GM06990 (cell line): ENCODE measurements around the gene TRPM3.

Experiments
- DNase-seq: peaks from one replicate; pipeline ENCODE4 v3.0.0-alpha.2; 2011; ENCODE audit not compliant: insufficient read length; ENCODE audit errors: extremely low read depth
- H3K27me3 ChIP-seq: replicated peaks from 2 replicates; pipeline ENCODE4 v1.6.0; 2011; ENCODE audit warnings: low read length; ENCODE audit not compliant: control insufficient read depth, insufficient read depth
- H3K36me3 ChIP-seq: 2 replicates; pipeline ENCODE4 v1.5.1; 2011; ENCODE audit warnings: low read length; ENCODE audit not compliant: control insufficient read depth, insufficient read depth
- H3K4me3 ChIP-seq: replicated peaks from 2 replicates; pipeline ENCODE4 v1.5.1; 2011; ENCODE audit warnings: low read depth, mild to moderate bottlenecking, control low read depth, low read length
- CTCF ChIP-seq: IDR thresholded peaks from 2 replicates; pipeline ENCODE4 v1.5.1; 2011; ENCODE audit warnings: low read length, control low read depth, mild to moderate bottlenecking, inconsistent platforms; ENCODE audit not compliant: insufficient read depth, poor library complexity, severe bottlenecking

TRPM3 gene

DNA sequence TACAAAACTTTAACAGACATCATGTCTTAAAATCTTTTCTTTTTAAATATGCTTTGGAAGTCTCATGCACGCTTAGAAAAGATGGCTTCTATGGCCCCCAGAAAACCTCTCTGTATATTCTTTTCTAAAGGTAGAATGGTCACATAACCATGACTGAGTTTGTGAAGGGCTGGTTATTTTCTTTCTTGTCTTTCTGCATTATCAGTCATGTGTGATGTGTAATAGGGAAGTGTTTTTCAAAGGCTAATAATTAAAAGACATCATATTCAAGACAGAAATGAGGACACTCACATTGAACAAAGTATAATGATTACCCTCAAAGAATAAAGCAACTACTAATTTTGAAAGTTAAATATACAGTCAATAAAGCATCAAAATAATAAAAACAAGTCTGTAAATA lies 253.4 kb downstream of the TRPM3 start:
- no peak for TF ChIP-seq CTCF
- Histone ChIP-seq H3K36me3 (no peaks in the 10 kb centered on the region), H3K27me3 (no peaks in the 10 kb centered on the region), H3K4me3 (no peak overlapping the region)
- DNase-seq: no peak

GRCh38 chr9:70865471-70865870 lies 255.9 kb downstream of the TRPM3 start:
- TF ChIP-seq CTCF: no peak

GRCh38 chr9:70861797-70862196 lies 259.6 kb downstream of the TRPM3 start:
- Histone ChIP-seq H3K4me3 (no peak overlapping the region), H3K36me3 (no peaks in the 10 kb centered on the region), H3K27me3 (no peaks in the 10 kb centered on the region)
- no peak for TF ChIP-seq CTCF
- no peak for DNase-seq

More at GRCh38 chr9:70865471-70865870, 255.9 kb downstream of the TRPM3 start:
- Histone ChIP-seq H3K36me3 (no peaks in the 10 kb centered on the region), H3K4me3 (no peak overlapping the region), H3K27me3 (no peaks in the 10 kb centered on the region)
- DNase-seq: no peak

DNA sequence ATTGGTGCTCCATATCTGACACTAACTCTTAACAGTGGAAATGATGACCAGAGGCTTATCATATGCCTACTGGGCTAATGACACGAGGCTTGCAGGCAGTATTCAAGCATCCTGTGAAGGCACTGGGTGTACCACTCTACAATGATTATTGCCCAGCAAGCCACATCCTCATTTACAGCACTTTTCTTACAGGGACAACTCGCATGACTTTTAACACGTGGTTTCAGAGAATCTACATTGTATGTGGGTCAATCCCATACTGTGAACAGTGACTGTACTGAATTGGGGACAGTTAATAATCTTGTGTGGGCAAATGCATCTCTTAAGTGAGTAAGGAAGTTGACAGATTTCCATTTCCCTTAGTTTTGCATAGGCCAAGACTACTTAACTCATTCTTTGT lies 260.0 kb downstream of the TRPM3 start:
- no peaks in the 10 kb centered on the region for H3K36me3 ChIP-seq
- no peak for TF ChIP-seq CTCF
- DNase-seq: no peak
- H3K4me3 ChIP-seq: no peak overlapping the region
- no peaks in the 10 kb centered on the region for H3K27me3 ChIP-seq

- H3K27me3 ChIP-seq: no peaks in the 10 kb centered on the region
- TF ChIP-seq CTCF: no peak
- H3K36me3 ChIP-seq: no peaks in the 10 kb centered on the region
- no peak overlapping the region for H3K4me3 ChIP-seq
- no peak for DNase-seq
Observed at GRCh38 chr9:70859694-70860093, 261.7 kb downstream of the TRPM3 start.

DNA sequence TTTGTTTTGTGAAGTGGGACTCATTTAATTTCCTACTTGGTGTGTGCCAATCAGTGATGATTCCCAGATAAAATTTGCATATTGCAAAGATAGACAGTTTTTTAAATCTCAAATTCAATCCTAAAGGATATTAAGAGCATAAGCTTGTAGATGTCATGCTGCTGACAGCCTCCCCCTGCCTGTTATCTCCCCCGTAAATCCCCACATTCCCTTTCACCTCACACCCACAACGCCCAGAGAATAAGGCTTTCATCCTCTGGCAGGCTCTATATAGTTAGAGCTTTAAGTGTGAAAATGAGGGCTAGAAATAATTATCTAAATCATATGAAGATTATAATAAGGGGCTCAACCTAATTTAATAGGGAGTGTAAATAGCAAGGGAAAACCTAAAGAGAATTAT lies 265.0 kb downstream of the TRPM3 start:
- H3K4me3 ChIP-seq: no peak overlapping the region
- DNase-seq: no peak
- no peaks in the 10 kb centered on the region; the same call in 1 of the 2 replicates for H3K27me3 ChIP-seq
- H3K36me3 ChIP-seq: no peaks in the 10 kb centered on the region
- TF ChIP-seq CTCF: no peak
